NCI-H2171 (cell line): ENCODE measurements around the gene NSRP1.
A peak's percentile ranks its signal among the peaks of the same experiment; 100 is the strongest.
"Not testable (repeated sequence)": the region's sequence is repeated elsewhere in the genome, so short reads cannot be mapped to it uniquely, and the experiment has no call there.

Experiments
- DNase-seq: peaks from one replicate; lab custom pipeline; 2025; lab: John Stamatoyannopoulos, UW

Gene NSRP1

GRCh38 chr17:30124273-30124796 lies 7.7 kb downstream of the NSRP1 start:
- no peak for DNase-seq

- no peak for DNase-seq
Observed at GRCh38 chr17:30130121-30130520, 13.5 kb downstream of the NSRP1 start.

- no peak for DNase-seq
Observed at GRCh38 chr17:30132615-30133014, 16.0 kb downstream of the NSRP1 start.

GRCh38 chr17:30133197-30133596 lies 16.6 kb downstream of the NSRP1 start:
- DNase-seq = no peak

GRCh38 chr17:30134551-30134950 lies 17.9 kb downstream of the NSRP1 start:
- no peak for DNase-seq

- DNase-seq = no peak
Observed at GRCh38 chr17:30137158-30137557, 20.5 kb downstream of the NSRP1 start.

GRCh38 chr17:30147860-30148259 lies 31.2 kb downstream of the NSRP1 start:
- not testable (repeated sequence) for DNase-seq

- no peak for DNase-seq
Observed at GRCh38 chr17:30148376-30148775, 31.8 kb downstream of the NSRP1 start.

GRCh38 chr17:30151471-30151870 lies 34.9 kb downstream of the NSRP1 start:
- DNase-seq = no peak

GRCh38 chr17:30153463-30153862 lies 36.8 kb downstream of the NSRP1 start:
- no peak for DNase-seq

- DNase-seq = no peak
Observed at GRCh38 chr17:30155389-30155788, 38.8 kb downstream of the NSRP1 start.

GRCh38 chr17:30158896-30159625 lies 42.4 kb downstream of the NSRP1 start:
- DNase-seq = no peak

- no peak for DNase-seq
Observed at GRCh38 chr17:30160419-30161172, 44.0 kb downstream of the NSRP1 start.

GRCh38 chr17:30161601-30162000 lies 45.0 kb downstream of the NSRP1 start:
- no peak for DNase-seq

GRCh38 chr17:30164531-30164930 lies 47.9 kb downstream of the NSRP1 start:
- no peak for DNase-seq

GRCh38 chr17:30165147-30165546 lies 48.5 kb downstream of the NSRP1 start:
- DNase-seq = no peak

- DNase-seq = no peak
Observed at GRCh38 chr17:30165960-30166359, 49.3 kb downstream of the NSRP1 start.

- peak; percentile 24 for DNase-seq
Observed at GRCh38 chr17:30170415-30170987, 53.9 kb downstream of the NSRP1 start.

- DNase-seq = no peak
Observed at GRCh38 chr17:30172560-30172959, 55.9 kb downstream of the NSRP1 start.

- DNase-seq = no peak
Observed at GRCh38 chr17:30173649-30174048, 57.0 kb downstream of the NSRP1 start.

GRCh38 chr17:30174556-30174955 lies 57.9 kb downstream of the NSRP1 start:
- DNase-seq = no peak

GRCh38 chr17:30176855-30177254 lies 60.2 kb downstream of the NSRP1 start:
- no peak for DNase-seq

GRCh38 chr17:30186761-30187160 lies 70.1 kb downstream of the NSRP1 start:
- no peak for DNase-seq
